H1 (cell line): ENCODE measurements around the gene GOLGA1. TPM values are rescaled to one million over a fixed set of nuclear protein-coding genes. Genes with fewer than 3 reads are reported as not detected.

Experiments used
- ATF2 ChIP-seq: IDR thresholded peaks from 2 replicates; pipeline ENCODE4 v1.6.1; 2012; ENCODE audit warnings: low read length, inconsistent platforms
- SRF ChIP-seq: IDR thresholded peaks from 2 replicates; pipeline ENCODE4 v1.6.1; 2011; ENCODE audit warnings: mild to moderate bottlenecking, low read depth, low read length, moderate library complexity
- polyA plus RNA-seq, 7 experiments: library from polyadenylated mRNA; depleted of rRNA in 3 of 7; stranded (reverse) in 5 of 7; unstranded in 2 of 7; fragments of >200 nt in 5 of 7; fragments of 200-250 nt in 2 of 7; gene quantifications; 1 replicate in 5 of 7; 2 replicates in 1 of 7; 4 replicates in 1 of 7; pipeline versions ENCODE4 v1.2.1 to v1.2.3, GENCODE V29; 2011 to 2013; ENCODE audit warnings: missing spikeins in 2 of 7, mixed read lengths in 2 of 7
- total RNA-seq: library from RNA; stranded (reverse); fragmentation: NEBNext Ultra II Directional; extraction: Animal tissue kit (Norgen Biotek cat#: 25700); gene quantifications from 2 replicates; pipeline ENCODE4 v1.2.1, GENCODE V29; 2021

Gene GOLGA1
- total and polyA plus RNA-seq, 2 of the 8 experiments (the other 6 are each of a cell fraction or from before 2014, with no cell fraction given): 4.8 to 6.5 TPM

GRCh38 chr9:124940521-124940893 lies 376 bp downstream of the GOLGA1 start (continued):
- TF ChIP-seq ATF2: no peak
- TF ChIP-seq SRF: no peak
